A549 (cell line): ENCODE measurements around the gene ADGRB2. TPM values are rescaled to one million over a fixed set of nuclear protein-coding genes. Genes with fewer than 3 reads are reported as not detected.
A peak's percentile ranks its signal among the peaks of the same experiment; 100 is the strongest.

ENCODE experiments used
- ATAC-seq, 2 experiments: fragments of 200-7000 bp in 1 of 2; fragments of >200 bp in 1 of 2; cut with Nextera tagmentation in 1 of 2; cut with Tn5 transposase in 1 of 2; 3 replicates each; pipeline versions ENCODE4 v1.8.0 to v1.9.1; 2018 to 2020; ENCODE audit warnings: mild to moderate bottlenecking in 1 of 2, moderate library complexity in 1 of 2
- CTCF ChIA-PET: fragments of 300-600 bp; sonication (Branson Sonifier 250); formaldehyde crosslinking; extraction: SDS; loops from one replicate; lab custom pipeline; 2021; ENCODE audit warnings: antibody characterized with exemption, inconsistent platforms; lab: Yijun Ruan, JAX
- POLR2A ChIA-PET: fragments of 350-600 bp; formaldehyde crosslinking; extraction: SDS; loops from one replicate; lab custom pipeline; 2021; ENCODE audit warnings: antibody characterized with exemption, inconsistent platforms; lab: Yijun Ruan, JAX
- DNase-seq, 2 experiments: peaks; one replicate each; pipeline versions ENCODE4 v3.0.0 to v3.0.0-alpha.2; 2011 to 2016; ENCODE audit warnings: low read depth in 1 of 2, low spot score in 1 of 2
- FAIRE-seq: peaks from 2 replicates; lab custom pipeline; 2011; peaks lifted over from hg19 to GRCh38; lab: Jason Lieb, UNC
- H3K27ac ChIP-seq, 2 experiments: fragments of >200 bp; sonication (Bioruptor Twin); formaldehyde crosslinking; 3 replicates each; pipeline ENCODE4 v1.5.1; 2016 to 2017
- H3K4me1 ChIP-seq: fragments of >200 bp; sonication (Bioruptor Twin); formaldehyde crosslinking; 3 replicates; pipeline ENCODE4 v1.6.1; 2016
- H3K4me2 ChIP-seq: fragments of >200 bp; sonication (Bioruptor Twin); formaldehyde crosslinking; 3 replicates; pipeline ENCODE4 v1.6.1; 2016
- H3K4me3 ChIP-seq: fragments of >200 bp; sonication (Bioruptor Twin); formaldehyde crosslinking; 3 replicates; pipeline ENCODE4 v1.5.1; 2016
- H3K9me3 ChIP-seq: fragments of >200 bp; sonication (Bioruptor Twin); formaldehyde crosslinking; 3 replicates; pipeline ENCODE4 v1.6.1; 2016
- CBX2 ChIP-seq: fragments of 200-600 bp; sonication (generic); IDR thresholded peaks from 2 replicates; pipeline ENCODE4 v1.6.1; 2016; ENCODE audit warnings: low read depth, mild to moderate bottlenecking, borderline replicate concordance
- FOSB ChIP-seq: fragments of 250-450 bp; sonication (Bioruptor Pico); IDR thresholded peaks from 2 replicates; pipeline ENCODE4 v1.5.0; 2020; ENCODE audit warnings: mild to moderate bottlenecking, moderate library complexity
- FOSL2 ChIP-seq, 2 experiments: fragments of 450-650 bp in 1 of 2; fragments of >200 bp in 1 of 2; sonication (Bioruptor Twin) in 1 of 2; formaldehyde crosslinking; IDR thresholded peaks; 2 replicates each; pipeline versions ENCODE4 v1.5.0 to v1.6.1; 2016 to 2020; ENCODE audit warnings: mild to moderate bottlenecking in 1 of 2, moderate library complexity in 1 of 2
- HOXA7 ChIP-seq: fragments of 250-450 bp; sonication (Bioruptor Pico); IDR thresholded peaks from 2 replicates; pipeline ENCODE4 v1.5.0; 2020; ENCODE audit warnings: mild to moderate bottlenecking, moderate library complexity
- HOXB5 ChIP-seq: fragments of 250-450 bp; sonication (Bioruptor Pico); IDR thresholded peaks from 2 replicates; pipeline ENCODE4 v1.5.0; 2020; ENCODE audit warnings: mild to moderate bottlenecking, moderate library complexity
- JUN ChIP-seq, 2 experiments: fragments of >200 bp; sonication (Bioruptor Twin); formaldehyde crosslinking; IDR thresholded peaks; 2 replicates in 1 of 2; 3 replicates in 1 of 2; pipeline ENCODE4 v1.6.1; 2016 to 2017
- KDM1A ChIP-seq: fragments of 200-600 bp; sonication (generic); IDR thresholded peaks from 2 replicates; pipeline ENCODE4 v1.6.1; 2016; ENCODE audit warnings: low read depth, mild to moderate bottlenecking
- MAFK ChIP-seq: fragments of 450-650 bp; IDR thresholded peaks from 2 replicates; pipeline ENCODE4 v1.6.1; 2014; ENCODE audit not compliant: partially characterized antibody
- POLR2A ChIP-seq: IDR thresholded peaks from 2 replicates; pipeline ENCODE4 v1.6.1; 2012; ENCODE audit warnings: mild to moderate bottlenecking, low read length
- POLR2AphosphoS2 ChIP-seq: conservative IDR thresholded peaks from 2 replicates; pipeline ENCODE4 v1.6.1; 2012; ENCODE audit warnings: low read length, improper control_type of control experiment, inconsistent platforms
- RAD21 ChIP-seq, 2 experiments: fragments of >200 bp in 1 of 2; sonication (Bioruptor Twin) in 1 of 2; formaldehyde crosslinking in 1 of 2; IDR thresholded peaks in 1 of 2; conservative IDR thresholded peaks in 1 of 2; 2 replicates in 1 of 2; 3 replicates in 1 of 2; pipeline ENCODE4 v1.6.1; 2012 to 2018; ENCODE audit warnings: inconsistent platforms in 1 of 2
- TFCP2L1 ChIP-seq: fragments of 250-450 bp; sonication (Bioruptor Pico); IDR thresholded peaks from 2 replicates; pipeline ENCODE4 v1.5.0; 2021; ENCODE audit warnings: mild to moderate bottlenecking
- WGBS: methylation state at CpG from one replicate; pipeline ENCODE4 v1.1.6; 2017; ENCODE audit errors: missing lambda C conversion rate; 5-methylcytosine and 5-hydroxymethylcytosine counted together
- polyA plus RNA-seq, 4 experiments: library from polyadenylated mRNA; depleted of rRNA in 3 of 4; stranded (reverse); fragments of >200 nt; fragmentation: RNase III in 1 of 4; extraction: RNeasy Plus Mini Kit Qiagen cat#74134 plus additional on column Dnase treatment in 1 of 4; gene quantifications; 2 replicates in 3 of 4; 3 replicates in 1 of 4; pipeline ENCODE4 v1.2.3, GENCODE V29; 2011 to 2017
- TF ChIP-seq, protein P1 (sequence below): IDR thresholded peaks from 2 replicates; pipeline ENCODE4 v1.6.1; 2012; ENCODE audit warnings: low read depth, borderline replicate concordance
- TF ChIP-seq, protein P2 (sequence below): fragments of 150-350 bp; IDR thresholded peaks from 2 replicates; pipeline ENCODE4 v1.6.1; 2014; ENCODE audit warnings: low read depth, mild to moderate bottlenecking, low read length
- TF ChIP-seq, protein P3 (sequence below): fragments of >200 bp; sonication (Bioruptor Twin); formaldehyde crosslinking; IDR thresholded peaks from 3 replicates; pipeline ENCODE4 v1.6.1; 2016
- TF ChIP-seq, protein P4 (sequence below): fragments of 250-450 bp; sonication (Bioruptor Pico); IDR thresholded peaks from 2 replicates; pipeline ENCODE4 v1.5.0; 2021; ENCODE audit warnings: mild to moderate bottlenecking, moderate library complexity, borderline replicate concordance

The ADGRB2 gene
- polyA plus RNA-seq, 2 of the 4 experiments (the other 2 are of a cell fraction) = 2.3 to 6.6 TPM

DNA sequence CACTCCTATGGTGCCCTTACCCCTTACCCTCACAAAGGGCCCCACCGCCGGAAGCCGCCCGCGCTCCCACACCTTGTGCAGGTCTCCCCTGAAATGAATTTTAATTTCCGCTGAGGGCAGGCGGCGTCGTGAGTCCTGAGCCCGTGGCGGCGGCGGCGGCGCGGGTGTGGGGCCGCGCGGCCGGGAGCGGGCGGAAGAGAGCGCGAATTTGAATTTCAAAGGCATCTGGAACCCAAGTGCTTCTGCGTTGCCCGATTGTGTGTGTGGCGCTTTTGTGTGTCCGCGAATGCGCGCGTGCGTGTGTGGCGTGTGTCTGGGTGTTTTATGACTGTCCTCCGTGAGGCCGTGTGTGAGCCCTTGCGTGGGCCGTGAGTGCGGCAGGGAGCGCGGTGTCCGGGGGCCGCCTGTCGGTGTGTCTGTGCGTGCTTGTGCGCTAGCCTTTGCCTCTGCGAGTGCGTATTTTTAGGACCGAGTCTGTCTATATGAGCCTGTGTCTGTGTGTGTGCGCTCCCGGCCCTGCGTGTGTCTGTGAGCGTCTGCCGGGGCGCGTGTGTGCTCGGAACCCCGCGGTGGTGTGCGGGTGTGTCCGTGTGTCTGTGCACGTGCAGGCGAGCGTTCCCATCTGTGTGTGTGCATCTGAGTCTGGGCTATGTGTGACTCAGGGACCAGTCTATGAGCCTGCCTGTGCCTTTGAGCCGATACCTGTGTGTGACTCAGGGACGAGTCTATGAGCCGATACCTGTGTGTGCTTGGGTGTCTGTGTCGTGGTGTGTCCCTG lies 7.9 kb upstream of the ADGRB2 start (continued):
- TF ChIP-seq, protein P1, sequence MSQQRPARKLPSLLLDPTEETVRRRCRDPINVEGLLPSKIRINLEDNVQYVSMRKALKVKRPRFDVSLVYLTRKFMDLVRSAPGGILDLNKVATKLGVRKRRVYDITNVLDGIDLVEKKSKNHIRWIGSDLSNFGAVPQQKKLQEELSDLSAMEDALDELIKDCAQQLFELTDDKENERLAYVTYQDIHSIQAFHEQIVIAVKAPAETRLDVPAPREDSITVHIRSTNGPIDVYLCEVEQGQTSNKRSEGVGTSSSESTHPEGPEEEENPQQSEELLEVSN = no peak
- TF ChIP-seq, protein P2, sequence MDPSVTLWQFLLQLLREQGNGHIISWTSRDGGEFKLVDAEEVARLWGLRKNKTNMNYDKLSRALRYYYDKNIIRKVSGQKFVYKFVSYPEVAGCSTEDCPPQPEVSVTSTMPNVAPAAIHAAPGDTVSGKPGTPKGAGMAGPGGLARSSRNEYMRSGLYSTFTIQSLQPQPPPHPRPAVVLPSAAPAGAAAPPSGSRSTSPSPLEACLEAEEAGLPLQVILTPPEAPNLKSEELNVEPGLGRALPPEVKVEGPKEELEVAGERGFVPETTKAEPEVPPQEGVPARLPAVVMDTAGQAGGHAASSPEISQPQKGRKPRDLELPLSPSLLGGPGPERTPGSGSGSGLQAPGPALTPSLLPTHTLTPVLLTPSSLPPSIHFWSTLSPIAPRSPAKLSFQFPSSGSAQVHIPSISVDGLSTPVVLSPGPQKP = no peak
- TF ChIP-seq JUN (IDR thresholded peaks at IDR 0.05) = no peak
- TF ChIP-seq POLR2A = no peak
- no peak for TF ChIP-seq FOSL2 (IDR thresholded peaks at IDR 0.05)
- TF ChIP-seq FOSL2 (CRISPR knock-in tag; IDR thresholded peaks at IDR 0.05) = no peak

DNA sequence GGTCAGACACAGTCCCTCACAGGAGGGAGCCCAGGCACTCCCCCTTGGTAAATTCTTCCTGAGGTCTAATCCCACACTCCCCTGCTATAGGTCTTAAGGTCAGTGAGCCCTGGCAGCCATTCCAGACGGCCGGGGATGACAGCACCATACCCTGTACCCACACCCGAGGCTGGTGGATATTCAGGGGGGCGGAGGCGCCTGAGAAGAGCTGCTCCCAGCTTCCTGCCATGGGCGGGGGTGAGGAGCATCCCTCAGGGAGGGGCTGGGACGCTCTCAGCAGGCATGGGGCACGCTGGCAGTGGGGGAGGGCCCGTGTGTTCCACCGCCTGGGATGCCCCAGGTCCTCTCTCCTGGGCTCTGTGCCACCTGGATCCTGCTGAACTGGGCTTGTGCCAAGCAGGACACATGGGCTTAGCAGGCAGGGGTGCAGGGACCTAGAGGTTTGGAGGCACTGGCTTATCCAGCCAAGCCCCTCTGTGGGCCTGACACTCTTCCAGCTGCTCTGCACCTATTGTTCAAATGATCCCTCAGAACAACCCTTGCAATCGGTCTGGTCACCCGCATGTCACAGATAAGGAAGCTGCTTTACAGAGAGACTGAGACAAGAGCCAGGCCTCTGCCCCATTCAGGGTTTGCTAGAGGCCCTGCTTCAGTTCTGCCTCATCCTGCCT lies 5.7 kb upstream of the ADGRB2 start:
- Histone ChIP-seq H3K4me1 (peaks cover 22% of the 10 kb centered on the region), H3K4me3 (no peak overlapping the region), H3K9me3 (no peaks in the 10 kb centered on the region)
- POLR2A ChIA-PET = no interaction called here
- FAIRE-seq = no peak
- 56% methylated on average over 3 of the region's 12 CpGs for WGBS
- TF ChIP-seq MAFK (no peak), POLR2A (no peak), FOSL2 (IDR thresholded peaks at IDR 0.05) (no peak), FOSL2 (CRISPR knock-in tag; IDR thresholded peaks at IDR 0.05) (no peak), KDM1A (no peak), RAD21 (conservative IDR thresholded peaks at IDR 0.05 in 1 of 2, IDR thresholded peaks at IDR 0.05 in 1 of 2) (no peak), HOXB5 (no peak), CBX2 (no peak), TFCP2L1 (CRISPR knock-in tag) (no peak), HOXA7 (no peak), FOSB (no peak), JUN (IDR thresholded peaks at IDR 0.05) (no peak), POLR2AphosphoS2 (no peak)
- TF ChIP-seq, protein P3, sequence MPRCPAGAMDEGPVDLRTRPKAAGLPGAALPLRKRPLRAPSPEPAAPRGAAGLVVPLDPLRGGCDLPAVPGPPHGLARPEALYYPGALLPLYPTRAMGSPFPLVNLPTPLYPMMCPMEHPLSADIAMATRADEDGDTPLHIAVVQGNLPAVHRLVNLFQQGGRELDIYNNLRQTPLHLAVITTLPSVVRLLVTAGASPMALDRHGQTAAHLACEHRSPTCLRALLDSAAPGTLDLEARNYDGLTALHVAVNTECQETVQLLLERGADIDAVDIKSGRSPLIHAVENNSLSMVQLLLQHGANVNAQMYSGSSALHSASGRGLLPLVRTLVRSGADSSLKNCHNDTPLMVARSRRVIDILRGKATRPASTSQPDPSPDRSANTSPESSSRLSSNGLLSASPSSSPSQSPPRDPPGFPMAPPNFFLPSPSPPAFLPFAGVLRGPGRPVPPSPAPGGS = no peak
- TF ChIP-seq, protein P4, sequence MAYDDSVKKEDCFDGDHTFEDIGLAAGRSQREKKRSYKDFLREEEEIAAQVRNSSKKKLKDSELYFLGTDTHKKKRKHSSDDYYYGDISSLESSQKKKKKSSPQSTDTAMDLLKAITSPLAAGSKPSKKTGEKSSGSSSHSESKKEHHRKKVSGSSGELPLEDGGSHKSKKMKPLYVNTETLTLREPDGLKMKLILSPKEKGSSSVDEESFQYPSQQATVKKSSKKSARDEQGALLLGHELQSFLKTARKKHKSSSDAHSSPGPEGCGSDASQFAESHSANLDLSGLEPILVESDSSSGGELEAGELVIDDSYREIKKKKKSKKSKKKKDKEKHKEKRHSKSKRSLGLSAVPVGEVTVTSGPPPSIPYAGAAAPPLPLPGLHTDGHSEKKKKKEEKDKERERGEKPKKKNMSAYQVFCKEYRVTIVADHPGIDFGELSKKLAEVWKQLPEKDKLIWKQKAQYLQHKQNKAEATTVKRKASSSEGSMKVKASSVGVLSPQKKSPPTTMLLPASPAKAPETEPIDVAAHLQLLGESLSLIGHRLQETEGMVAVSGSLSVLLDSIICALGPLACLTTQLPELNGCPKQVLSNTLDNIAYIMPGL (CRISPR knock-in tag) = no peak
- TF ChIP-seq, all 56 proteins: peak for 0
- ATAC-seq (no peak), DNase-seq (no peak)
- Histone ChIP-seq H3K4me2 (peak overlapping the region; percentile 46), H3K27ac (peak overlapping the region in 1 of 2 experiments; percentile 41; a peak in 2 of 6 replicates)
- CTCF ChIA-PET = interaction anchor here (0.8 to 14.7 kb wide), 4 partner anchors 14 to 292 kb away, joined by 3 to 242 read pairs (median 4); no protein-coding TSS in a partner anchor
